Stimulated activated CD4-positive, alpha-beta T cell treated with anti-CD3 and anti-CD28 coated beads, Interleukin-12 subunit alpha, Interleukin-12 subunit beta, amount 100 ng/mL, for 24 hours (primary cell): ENCODE measurements around the gene S100PBP.
"Not testable (repeated sequence)": the region's sequence is repeated elsewhere in the genome, so short reads cannot be mapped to it uniquely, and the experiment has no call there.

Source experiments
- DNase-seq, 2 experiments: peaks; one replicate each; pipeline ENCODE4 v3.0.0-alpha.2; 2020; ENCODE audit warnings: low read depth in 2 of 2

S100PBP gene

GRCh38 chr1:32784817-32785216 lies 32.6 kb upstream of the S100PBP start:
- DNase-seq: no peak

DNA sequence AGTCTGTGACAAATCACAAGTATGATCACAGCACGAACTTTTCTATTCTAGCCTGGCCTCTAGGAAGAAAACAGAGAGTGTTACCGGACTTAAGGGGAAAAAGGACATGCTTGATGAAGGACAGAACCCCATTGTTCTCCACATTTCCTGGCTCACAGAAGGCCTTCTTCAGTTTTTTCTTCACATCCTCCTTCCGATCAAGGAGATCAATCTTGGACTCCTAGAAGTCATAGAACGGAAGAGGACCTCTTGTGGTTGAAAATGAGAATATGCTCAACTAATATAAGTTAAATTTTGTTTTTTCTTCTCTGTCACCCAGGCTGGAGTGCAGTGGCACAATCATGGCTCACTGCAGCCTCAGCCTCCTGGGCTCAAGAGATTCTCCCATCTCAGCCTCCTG lies 30.6 kb upstream of the S100PBP start:
- no peak for DNase-seq

DNA sequence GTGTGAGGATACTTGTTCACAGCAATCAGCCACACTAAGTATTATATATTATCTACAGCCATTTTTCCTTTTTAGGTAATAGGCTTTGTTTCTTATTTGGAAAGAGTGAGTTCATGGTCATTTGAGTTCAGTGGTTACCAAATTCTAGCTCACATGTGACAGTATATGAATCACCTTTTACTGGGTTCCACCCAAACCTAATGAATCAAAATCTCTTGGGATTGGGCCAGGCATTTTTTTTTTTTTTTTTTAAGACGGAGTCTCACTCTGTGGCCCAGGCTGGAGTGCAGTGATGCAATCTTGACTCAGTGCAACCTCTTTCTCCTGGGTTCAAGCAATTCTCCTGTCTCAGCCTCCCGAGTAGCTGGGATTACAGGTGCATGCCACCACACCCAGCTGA lies 28.1 kb upstream of the S100PBP start:
- not testable (repeated sequence) for DNase-seq

- no peak for DNase-seq
These were observed 25.6 kb upstream of the S100PBP start for GRCh38 chr1:32791881-32792280.

GRCh38 chr1:32795763-32796162 lies 21.7 kb upstream of the S100PBP start:
- DNase-seq: not testable (repeated sequence)

- no peak for DNase-seq
These were observed 20.0 kb upstream of the S100PBP start for GRCh38 chr1:32797456-32797855.

DNA sequence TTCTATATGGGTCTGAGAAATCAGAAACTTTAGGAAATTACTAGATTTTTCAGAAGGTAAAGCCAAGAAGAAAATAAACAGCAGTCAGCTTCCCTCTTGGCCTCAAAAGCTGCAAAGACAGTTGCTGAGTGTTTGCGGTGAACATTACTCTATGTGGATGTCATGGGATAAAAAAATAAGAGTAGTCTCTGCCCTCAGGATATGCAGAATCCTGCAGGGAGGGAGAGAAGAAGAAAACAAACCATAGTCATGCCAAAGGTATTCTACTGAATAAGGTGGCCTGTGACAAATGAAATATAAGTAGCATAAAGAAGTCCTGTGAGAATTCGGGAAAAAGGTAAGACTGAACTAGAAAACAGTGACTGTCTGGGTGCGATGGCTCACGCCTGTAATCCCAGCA lies 19.3 kb upstream of the S100PBP start:
- DNase-seq: no peak

GRCh38 chr1:32798679-32799416 lies 18.6 kb upstream of the S100PBP start:
- DNase-seq: no peak

DNA sequence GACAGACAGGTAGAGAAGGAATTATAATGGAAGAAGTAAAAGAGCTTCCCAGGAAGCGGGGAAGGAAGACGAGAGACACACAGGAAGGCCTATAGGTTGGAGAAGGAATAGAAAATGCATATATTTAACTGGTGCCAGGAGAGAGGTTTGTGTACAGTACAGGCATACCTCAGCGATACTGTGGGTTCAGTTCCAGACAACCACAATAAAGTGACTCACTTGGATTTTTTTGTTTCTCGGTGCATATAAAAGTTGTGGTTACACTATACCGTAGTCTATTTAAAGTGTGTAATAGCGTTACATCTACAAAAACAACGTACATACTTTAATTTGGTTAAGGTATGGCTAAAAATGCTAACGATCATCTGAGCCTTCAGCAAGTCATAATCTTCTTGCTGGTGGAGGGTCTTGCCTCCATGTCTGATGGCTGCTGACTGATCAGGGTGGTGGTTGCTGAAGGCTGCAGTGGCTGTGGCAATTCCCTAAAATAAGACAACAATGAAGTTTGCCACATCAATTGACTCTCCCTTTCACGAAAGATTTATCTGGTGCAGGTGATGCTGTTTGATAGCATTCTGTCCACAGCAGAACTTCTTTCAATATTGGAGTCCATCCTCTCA lies 16.2 kb upstream of the S100PBP start:
- no peak for DNase-seq

- not testable (repeated sequence) for DNase-seq
These were observed 13.0 kb upstream of the S100PBP start for GRCh38 chr1:32804460-32804859.

DNA sequence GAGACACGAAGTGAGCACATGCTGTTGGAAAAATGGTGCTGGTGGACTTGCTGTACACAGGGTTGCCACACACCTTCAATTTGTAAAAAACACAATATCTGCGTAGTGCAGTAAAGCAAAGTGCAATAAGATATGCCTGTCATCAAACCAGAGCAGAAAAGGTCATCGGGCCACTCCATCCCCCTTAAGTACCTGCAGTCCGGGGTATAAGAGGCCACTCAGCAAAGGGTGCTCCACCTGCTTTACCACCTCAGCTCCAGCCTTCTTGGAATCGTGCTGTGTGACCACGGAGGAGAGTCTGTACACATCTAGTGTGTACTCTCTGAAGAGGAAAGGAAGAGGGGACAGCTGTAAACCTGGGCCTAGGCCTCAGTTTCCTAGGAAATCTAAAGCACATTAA lies 11.2 kb upstream of the S100PBP start:
- no peak for DNase-seq

DNA sequence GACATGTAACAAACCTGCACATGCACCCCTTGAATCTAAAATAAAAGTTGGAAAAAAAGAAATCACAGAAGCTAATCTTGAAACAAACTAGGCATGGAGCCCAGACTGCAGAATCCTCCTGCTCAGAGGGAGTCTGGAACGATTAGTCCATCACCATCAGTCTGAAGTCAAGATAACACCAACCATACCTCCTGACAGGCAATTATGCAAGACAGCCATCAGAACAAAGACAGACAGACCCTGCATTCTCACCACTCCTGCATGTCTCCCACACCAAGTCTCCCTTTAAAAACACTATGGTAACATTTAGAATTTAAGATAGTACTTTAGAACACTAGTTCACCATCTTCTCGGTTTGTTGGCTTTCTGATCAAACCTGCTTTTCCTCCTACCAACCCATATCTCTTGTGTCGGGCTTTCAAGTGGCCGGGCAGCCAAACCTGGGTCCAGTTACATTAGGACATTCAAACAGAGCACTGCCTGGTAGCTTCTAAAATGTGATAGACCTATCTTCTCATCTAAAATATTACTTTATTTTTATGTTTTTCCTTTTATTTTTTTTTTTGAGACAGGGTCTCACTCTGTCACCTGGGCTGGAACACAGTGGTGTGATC lies 10.4 kb upstream of the S100PBP start:
- no peak for DNase-seq

GRCh38 chr1:32808580-32808979 lies 8.9 kb upstream of the S100PBP start:
- DNase-seq: no peak

DNA sequence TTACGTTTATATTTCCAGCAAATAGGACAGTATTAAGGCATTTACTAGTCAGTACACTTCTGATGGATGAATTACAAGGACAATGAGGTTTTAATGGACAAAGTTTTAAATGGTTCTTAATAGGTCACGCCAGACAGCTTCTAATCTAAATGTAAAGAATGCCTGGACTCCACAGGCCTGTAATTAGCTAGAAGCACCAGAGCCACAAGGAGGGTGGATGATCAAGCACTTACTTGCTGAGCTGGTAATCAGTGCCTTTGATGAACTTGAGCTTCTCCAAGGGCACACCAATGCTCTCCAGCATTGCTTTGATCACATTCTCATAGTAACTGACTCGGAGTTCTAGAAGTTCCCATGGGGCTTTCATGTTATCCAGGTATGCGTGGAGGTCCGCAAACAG lies 7.1 kb upstream of the S100PBP start:
- DNase-seq: no peak

DNA sequence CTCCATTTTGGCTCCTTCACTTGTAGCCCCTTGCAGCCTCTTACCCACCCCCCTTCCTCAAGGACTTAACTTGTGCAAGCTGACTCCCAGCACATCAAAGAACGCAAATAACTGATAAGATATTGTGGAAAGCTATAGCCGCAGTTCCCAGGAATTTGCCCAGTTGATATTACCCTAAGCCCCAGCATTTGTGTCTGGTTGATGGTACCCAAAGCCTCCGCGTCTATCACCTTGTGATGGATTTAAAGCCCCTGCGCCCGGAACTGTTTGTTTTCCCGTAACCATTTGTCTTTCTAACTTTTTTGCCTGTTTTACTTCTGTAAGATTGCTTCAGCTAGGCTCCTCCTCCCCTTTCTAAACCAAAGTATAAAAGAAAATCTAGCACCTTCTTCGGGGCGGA lies 6.2 kb upstream of the S100PBP start:
- DNase-seq: no peak

GRCh38 chr1:32811917-32812316 lies 5.5 kb upstream of the S100PBP start:
- DNase-seq: no peak

DNA sequence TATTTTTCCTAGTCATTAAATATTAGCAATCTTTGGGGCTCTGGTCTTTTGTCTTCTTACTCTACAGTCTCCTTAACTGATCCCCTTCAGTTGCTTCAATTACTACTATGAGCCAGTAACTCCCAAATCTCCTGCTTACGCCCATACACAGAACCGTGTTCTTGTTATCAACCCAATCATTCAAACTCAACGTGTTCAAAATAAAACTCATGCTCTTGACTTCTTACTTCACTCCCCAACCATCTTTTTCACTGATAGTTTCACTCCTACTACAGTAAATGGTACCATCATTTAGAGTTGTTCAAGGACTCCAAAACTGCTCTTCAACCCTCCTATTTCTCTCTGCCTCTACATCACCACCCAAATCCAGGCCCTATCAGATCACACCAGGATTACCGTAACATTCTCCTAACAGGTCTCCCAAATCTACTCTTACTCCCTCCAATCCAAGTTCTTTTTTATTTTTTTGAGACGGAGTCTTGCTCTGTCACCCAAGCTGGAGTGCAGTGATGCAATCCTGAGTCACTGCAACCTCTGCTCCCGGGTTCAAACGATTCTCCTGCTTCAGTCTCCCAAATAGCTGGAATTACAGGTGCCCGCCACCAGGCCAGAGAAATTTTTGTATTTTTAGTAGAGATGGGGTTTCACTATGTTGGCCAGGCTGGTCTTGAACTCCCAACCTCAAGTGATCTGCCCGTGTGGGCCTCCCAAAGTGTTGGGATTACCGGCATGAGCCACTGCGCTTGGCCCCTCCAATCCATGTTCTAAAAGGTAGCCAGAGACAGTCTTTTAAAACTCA lies 3.3 kb upstream of the S100PBP start:
- no peak for DNase-seq

DNA sequence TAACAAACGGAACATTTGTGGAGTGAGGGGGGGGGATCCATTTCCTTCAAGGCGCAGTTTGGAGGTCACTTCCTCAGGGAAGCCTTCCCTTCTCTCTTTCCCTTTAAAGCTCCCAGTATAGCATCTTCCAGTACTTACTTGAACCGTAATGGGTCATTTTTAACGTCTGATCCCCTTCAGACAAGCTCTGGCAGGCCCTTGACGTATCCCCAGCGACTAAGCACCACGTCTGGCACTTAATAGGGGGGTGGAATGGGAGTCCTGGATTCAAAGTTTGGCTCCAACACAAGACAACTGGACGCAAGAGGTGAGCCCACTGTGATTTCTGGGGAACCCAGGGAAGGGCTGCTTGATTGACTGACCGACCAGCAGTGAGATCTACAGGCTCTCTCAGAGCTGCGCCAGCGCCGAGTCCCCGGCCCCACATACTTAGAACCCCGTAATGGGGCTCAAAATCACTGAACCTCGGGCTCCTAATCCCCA lies 736 bp upstream of the S100PBP start:
- no peak for DNase-seq

GRCh38 chr1:32817815-32818786 lies 648 bp downstream of the S100PBP start:
- DNase-seq: peak in 1 of 2 experiments; percentile 28

DNA sequence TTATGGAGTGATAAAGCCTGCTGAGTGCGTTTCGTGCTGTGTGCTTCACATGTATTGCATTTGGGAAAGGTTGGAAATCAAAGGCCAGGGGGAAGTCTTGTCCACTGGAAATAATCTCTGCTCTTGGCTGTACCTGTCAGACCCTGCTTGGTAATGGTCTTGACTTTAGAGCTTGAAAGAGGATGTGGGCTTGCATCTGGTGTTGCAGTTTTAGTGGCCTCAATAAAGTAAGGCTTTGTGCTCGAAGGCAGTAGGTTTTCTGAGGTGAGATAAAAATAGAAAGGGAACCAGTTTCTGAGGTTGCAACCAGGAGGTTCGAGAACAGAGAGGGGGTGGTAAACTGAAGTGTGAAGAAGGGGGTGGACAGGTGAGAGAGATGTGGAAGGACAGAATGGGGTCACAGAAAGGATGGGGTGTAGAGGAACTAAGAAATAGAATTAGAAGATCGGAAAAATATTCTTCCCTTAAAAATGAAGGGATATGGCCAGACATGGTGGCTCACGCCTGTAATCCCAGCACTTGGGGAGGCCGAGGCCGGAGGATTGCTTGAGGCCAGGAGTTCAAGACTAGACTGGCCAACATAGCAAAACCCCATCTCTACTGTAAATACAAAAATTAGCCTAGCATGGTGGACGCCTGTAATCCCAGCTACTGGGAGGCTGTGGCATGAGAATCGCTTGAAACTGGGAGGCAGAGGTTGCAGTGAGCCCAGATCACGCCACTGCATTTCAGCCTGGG lies 1.5 kb downstream of the S100PBP start:
- DNase-seq: no peak
